DND-41 (cell line): ENCODE measurements around the gene EPAS1.

Source experiments
- CTCF ChIP-seq: IDR thresholded peaks from 2 replicates; pipeline ENCODE4 v1.5.1; 2012; ENCODE audit warnings: borderline replicate concordance, low read length, moderate library complexity, mild to moderate bottlenecking; ENCODE audit not compliant: poor library complexity, severe bottlenecking; ENCODE audit errors: extremely low read depth
- EZH2 ChIP-seq: IDR thresholded peaks from 3 replicates; pipeline ENCODE4 v1.6.1; 2012; ENCODE audit warnings: borderline replicate concordance, low read depth, mild to moderate bottlenecking, moderate library complexity, low read length, inconsistent platforms; ENCODE audit not compliant: severe bottlenecking

GRCh38 chr2:46293466-46293865 lies 3.7 kb upstream of the EPAS1 start:
- TF ChIP-seq CTCF (no peak), EZH2 (no peak)
